ENCODE data around the gene AQR. TPM values are rescaled to one million over a fixed set of nuclear protein-coding genes. Genes with fewer than 3 reads are reported as not detected.

Gene AQR
- total and polyA plus RNA-seq, 2 donors from 2014 or later = 14.2 to 30.9 TPM

GRCh38 chr15:34986326-34986725, 16.8 kb upstream of the AQR start:
- Histone ChIP-seq H3K27ac (ENCODE audit: low read depth in 2 of 2, low read length in 2 of 2) (peak overlapping the region in 1 of 2 donors; percentile 64), H3K4me3 (ENCODE audit: low read length in 3 of 3) (peak overlapping the region; percentile 96 to 100 (median 99)), H3K4me1 (ENCODE audit: control insufficient read depth in 2 of 3, insufficient read depth in 2 of 3, low read depth in 1 of 3, low read length in 3 of 3) (peaks cover 0 to 14% (median 14%) of the 10 kb centered on the region in 3 donors), H3K27me3 (ENCODE audit: control insufficient read depth, insufficient read depth, low read length) (no peaks in the 10 kb centered on the region), H3K9me3 (ENCODE audit: control insufficient read depth in 2 of 3, insufficient read depth in 1 of 3, low read length in 3 of 3) (no peaks in the 10 kb centered on the region), H3K36me3 (ENCODE audit: control insufficient read depth in 2 of 3, insufficient read depth in 3 of 3, low read length in 3 of 3) (peaks cover 0 to 13% (median 12%) of the 10 kb centered on the region in 3 donors), H3K9ac (ENCODE audit: low read length in 3 of 3) (peak overlapping the region in 2 of 3 donors; percentile 21 to 52)
- intact Hi-C loops (cut with DNase I) = no loop called here
- no peak for TF ChIP-seq CTCF (IDR thresholded peaks at IDR 0.05; ENCODE audit: borderline replicate concordance, extremely low read depth, insufficient read depth)
- no peak for DNase-seq
- no peak for FAIRE-seq

GRCh38 chr15:34984889-34985630, 15.5 kb upstream of the AQR start:
- DNase-seq (peak in 3 of 5 donors; percentile 23 to 69 (median 45)), FAIRE-seq (peak; percentile 62)
- Histone ChIP-seq H3K27ac (ENCODE audit: low read depth in 2 of 2, low read length in 2 of 2) (peak overlapping the region; percentile 12 to 51), H3K9me3 (ENCODE audit: control insufficient read depth in 2 of 3, insufficient read depth in 1 of 3, low read length in 3 of 3) (no peaks in the 10 kb centered on the region), H3K4me3 (ENCODE audit: low read length in 3 of 3) (peak overlapping the region in 2 of 3 donors; percentile 10 to 23), H3K27me3 (ENCODE audit: control insufficient read depth, insufficient read depth, low read length) (no peaks in the 10 kb centered on the region), H3K36me3 (ENCODE audit: control insufficient read depth in 2 of 3, insufficient read depth in 3 of 3, low read length in 3 of 3) (peaks cover 0 to 14% (median 14%) of the 10 kb centered on the region in 3 donors), H3K9ac (ENCODE audit: low read length in 3 of 3) (no peak overlapping the region), H3K4me1 (ENCODE audit: control insufficient read depth in 2 of 3, insufficient read depth in 2 of 3, low read depth in 1 of 3, low read length in 3 of 3) (peaks cover 0 to 14% (median 14%) of the 10 kb centered on the region in 3 donors)
- no peak for TF ChIP-seq CTCF (IDR thresholded peaks at IDR 0.05; ENCODE audit: borderline replicate concordance, extremely low read depth, insufficient read depth)
- intact Hi-C loops (cut with DNase I) = no loop called here

- no peak overlapping the region for H3K27ac ChIP-seq (ENCODE audit: low read depth in 2 of 2, low read length in 2 of 2)
- FAIRE-seq (no peak), DNase-seq (no peak)
- no peaks in the 10 kb centered on the region for H3K27me3 ChIP-seq (ENCODE audit: control insufficient read depth, insufficient read depth, low read length)
- no peaks in the 10 kb centered on the region for H3K4me1 ChIP-seq (ENCODE audit: control insufficient read depth in 2 of 3, insufficient read depth in 2 of 3, low read depth in 1 of 3, low read length in 3 of 3)
- H3K36me3 ChIP-seq (ENCODE audit: control insufficient read depth in 2 of 3, insufficient read depth in 3 of 3, low read length in 3 of 3) = peaks cover 0 to 5% (median 5%) of the 10 kb centered on the region in 3 donors
- no peak overlapping the region for H3K9ac ChIP-seq (ENCODE audit: low read length in 3 of 3)
- intact Hi-C loops (cut with DNase I) = no loop called here
- no peak overlapping the region for H3K4me3 ChIP-seq (ENCODE audit: low read length in 3 of 3)
- no peak for TF ChIP-seq CTCF (IDR thresholded peaks at IDR 0.05; ENCODE audit: borderline replicate concordance, extremely low read depth, insufficient read depth)
- H3K9me3 ChIP-seq (ENCODE audit: control insufficient read depth in 2 of 3, insufficient read depth in 1 of 3, low read length in 3 of 3) = no peaks in the 10 kb centered on the region
These were observed 7.2 kb upstream of the AQR start for GRCh38 chr15:34976743-34977142.

Measured in kidney (tissue), 14 donors.